ENCODE results near the gene RNF26.

Gene RNF26

GRCh38 chr11:119366690-119367620 is 32.6 kb downstream of the RNF26 start:
- Histone ChIP-seq H3K27ac (no peak overlapping the region), H3K4me1 (peaks cover 88% of the 10 kb centered on the region), H3K9me3 (no peaks in the 10 kb centered on the region), H3K27me3 (peaks cover 22% of the 10 kb centered on the region), H3K4me3 (no peak overlapping the region), H3K4me2 (peak overlapping the region; percentile 66), H3K9ac (no peak overlapping the region), H3K36me3 (no peaks in the 10 kb centered on the region), H4K20me1 (0 out of 2 replicates have a peak, but pooled peaks cover 8% of the 10 kb centered on the region)
- TF ChIP-seq Cebpa-rat (IDR thresholded peaks at IDR 0.05): no peak

DNA sequence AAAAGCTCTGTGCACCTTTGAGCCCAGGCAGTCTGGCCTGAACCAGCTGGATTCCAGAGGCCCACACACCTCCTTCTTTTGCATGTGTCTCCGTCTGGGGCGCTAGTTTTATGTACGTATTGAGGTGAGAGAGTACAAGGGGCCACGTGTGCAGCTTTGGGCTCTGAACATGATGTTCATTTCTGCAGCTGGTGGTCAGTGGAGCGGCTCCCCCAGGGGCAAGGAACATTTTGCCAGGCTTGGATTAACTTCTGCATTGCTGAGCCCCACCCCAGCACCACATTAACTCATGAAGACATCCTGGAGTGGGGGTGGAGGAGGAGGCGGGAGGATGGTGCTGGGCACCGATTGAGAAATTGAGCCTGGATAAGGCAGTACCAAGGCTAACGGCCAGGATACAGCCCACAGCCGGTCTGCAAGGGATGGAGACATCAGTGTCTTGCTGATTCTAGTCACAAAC is 33.4 kb downstream of the RNF26 start:
- Histone ChIP-seq H3K4me3 (no peak overlapping the region), H4K20me1 (0 out of 2 replicates have a peak, but pooled peaks cover 8% of the 10 kb centered on the region), H3K9ac (no peak overlapping the region), H3K27me3 (peaks cover 21% of the 10 kb centered on the region), H3K36me3 (no peaks in the 10 kb centered on the region), H3K4me2 (peak overlapping the region; percentile 66), H3K27ac (no peak overlapping the region), H3K9me3 (no peaks in the 10 kb centered on the region), H3K4me1 (peaks cover 87% of the 10 kb centered on the region)
- no peak for TF ChIP-seq Cebpa-rat (IDR thresholded peaks at IDR 0.05)

GRCh38 chr11:119368121-119369034 is 34.1 kb downstream of the RNF26 start:
- H3K9ac ChIP-seq: no peak overlapping the region
- H3K4me2 ChIP-seq: peak overlapping the region; percentile 66
- H3K27me3 ChIP-seq: peaks cover 15% of the 10 kb centered on the region
- H3K27ac ChIP-seq: 0 out of 2 replicates have a peak overlapping the region, but pooled peaks have one; percentile 1
- H3K4me1 ChIP-seq: peaks cover 83% of the 10 kb centered on the region
- no peak overlapping the region for H3K4me3 ChIP-seq
- H3K36me3 ChIP-seq: no peaks in the 10 kb centered on the region
- no peak for TF ChIP-seq Cebpa-rat (IDR thresholded peaks at IDR 0.05)
- no peaks in the 10 kb centered on the region for H3K9me3 ChIP-seq
- 0 out of 2 replicates have a peak, but pooled peaks cover 2% of the 10 kb centered on the region for H4K20me1 ChIP-seq

DNA sequence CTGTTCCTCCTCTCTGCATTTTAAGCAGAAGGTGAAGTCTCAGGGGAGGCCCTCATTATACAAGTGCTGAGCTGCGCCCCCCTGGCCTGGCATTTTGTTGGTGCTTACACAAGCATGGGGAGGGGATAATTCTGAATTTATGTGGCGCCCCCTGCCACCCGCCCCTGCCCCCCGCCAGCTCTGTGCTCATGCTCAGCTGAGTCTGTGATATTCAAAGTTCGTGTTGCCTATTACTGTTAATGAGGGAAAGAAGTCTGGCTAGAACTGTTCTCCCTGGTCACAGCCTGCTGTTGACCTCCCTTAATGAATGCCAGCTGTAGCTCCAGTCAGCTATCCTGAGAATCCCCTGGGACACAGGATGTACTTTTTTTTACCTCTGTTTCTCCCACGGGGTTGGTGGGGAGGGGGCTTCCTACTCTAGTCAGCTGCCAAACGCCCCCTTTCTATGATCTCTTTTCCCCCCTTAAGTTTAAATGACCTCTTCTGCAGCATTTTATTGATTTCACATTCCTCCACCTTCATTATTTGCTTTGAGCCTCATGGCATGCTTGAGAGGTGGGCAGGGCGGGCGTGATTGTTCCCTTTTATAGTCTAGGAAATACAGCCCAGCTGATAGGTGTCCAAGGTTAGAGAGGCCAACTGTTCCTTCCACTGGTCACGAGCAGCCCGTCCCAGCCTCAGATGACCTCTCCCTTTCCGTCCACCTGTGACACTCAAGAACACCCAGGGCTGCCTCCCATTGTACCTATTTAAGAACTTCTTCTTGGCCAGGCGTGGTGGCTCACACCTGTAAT is 35.0 kb downstream of the RNF26 start:
- Histone ChIP-seq H3K9me3 (no peaks in the 10 kb centered on the region), H3K27me3 (peaks cover 6% of the 10 kb centered on the region; the same call in 1 of the 2 replicates), H3K36me3 (no peaks in the 10 kb centered on the region), H3K4me2 (peak overlapping the region; percentile 66), H3K4me1 (peaks cover 86% of the 10 kb centered on the region), H4K20me1 (no peaks in the 10 kb centered on the region), H3K4me3 (no peak overlapping the region), H3K9ac (no peak overlapping the region), H3K27ac (no peak overlapping the region)
- TF ChIP-seq Cebpa-rat (IDR thresholded peaks at IDR 0.05): no peak

DNA sequence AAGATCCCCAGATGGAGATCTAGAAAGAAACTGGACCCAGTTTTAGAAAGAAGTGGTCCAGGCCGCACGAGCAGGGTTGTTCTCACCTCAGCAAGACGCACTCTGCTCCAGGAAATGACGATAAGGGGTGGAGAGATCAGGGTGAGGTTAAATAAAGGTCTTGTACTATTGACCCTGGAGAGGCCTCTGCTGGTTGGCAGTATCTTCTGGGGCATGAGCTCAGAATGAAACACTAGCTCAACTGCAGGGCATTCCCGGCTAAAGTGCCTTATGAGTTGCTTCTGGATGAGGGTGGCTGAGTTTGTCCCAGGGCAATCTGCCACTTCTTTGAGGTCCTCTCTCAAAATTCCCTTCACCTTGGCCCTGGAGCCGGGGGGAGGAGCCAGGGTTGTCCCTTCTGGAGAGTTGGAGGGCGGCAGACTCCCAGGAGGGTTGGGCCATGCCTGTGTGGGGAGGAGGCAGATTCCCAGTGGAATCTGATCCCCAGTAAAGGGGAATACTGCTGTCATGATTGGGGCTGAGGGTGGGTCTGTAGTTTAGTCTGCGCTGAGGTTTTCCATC is 36.2 kb downstream of the RNF26 start:
- Histone ChIP-seq H3K4me2 (peak overlapping the region; percentile 41), H3K27ac (peak overlapping the region; percentile 16; the same call in 1 of the 2 replicates), H3K9ac (no peak overlapping the region), H3K27me3 (no peaks in the 10 kb centered on the region), H3K4me1 (peaks cover 76% of the 10 kb centered on the region), H4K20me1 (no peaks in the 10 kb centered on the region), H3K36me3 (no peaks in the 10 kb centered on the region), H3K9me3 (no peaks in the 10 kb centered on the region), H3K4me3 (no peak overlapping the region)
- no peak for TF ChIP-seq Cebpa-rat (IDR thresholded peaks at IDR 0.05)

GRCh38 chr11:119371067-119371601 is 36.8 kb downstream of the RNF26 start:
- no peak overlapping the region for H3K4me3 ChIP-seq
- no peaks in the 10 kb centered on the region for H3K36me3 ChIP-seq
- H3K9ac ChIP-seq: no peak overlapping the region
- peak overlapping the region; percentile 16; the same call in 1 of the 2 replicates for H3K27ac ChIP-seq
- H4K20me1 ChIP-seq: no peaks in the 10 kb centered on the region
- H3K4me2 ChIP-seq: peak overlapping the region; percentile 41
- H3K27me3 ChIP-seq: no peaks in the 10 kb centered on the region
- H3K4me1 ChIP-seq: peaks cover 77% of the 10 kb centered on the region
- no peak for TF ChIP-seq Cebpa-rat (IDR thresholded peaks at IDR 0.05)
- no peaks in the 10 kb centered on the region for H3K9me3 ChIP-seq

GRCh38 chr11:119371778-119372182 is 37.5 kb downstream of the RNF26 start:
- no peaks in the 10 kb centered on the region for H3K9me3 ChIP-seq
- no peak overlapping the region for H3K4me3 ChIP-seq
- H3K9ac ChIP-seq: no peak overlapping the region
- H3K4me2 ChIP-seq: peak overlapping the region; percentile 41
- H4K20me1 ChIP-seq: no peaks in the 10 kb centered on the region
- H3K36me3 ChIP-seq: no peaks in the 10 kb centered on the region
- H3K27ac ChIP-seq: no peak overlapping the region
- peaks cover 82% of the 10 kb centered on the region for H3K4me1 ChIP-seq
- no peaks in the 10 kb centered on the region for H3K27me3 ChIP-seq
- no peak for TF ChIP-seq Cebpa-rat (IDR thresholded peaks at IDR 0.05)

DNA sequence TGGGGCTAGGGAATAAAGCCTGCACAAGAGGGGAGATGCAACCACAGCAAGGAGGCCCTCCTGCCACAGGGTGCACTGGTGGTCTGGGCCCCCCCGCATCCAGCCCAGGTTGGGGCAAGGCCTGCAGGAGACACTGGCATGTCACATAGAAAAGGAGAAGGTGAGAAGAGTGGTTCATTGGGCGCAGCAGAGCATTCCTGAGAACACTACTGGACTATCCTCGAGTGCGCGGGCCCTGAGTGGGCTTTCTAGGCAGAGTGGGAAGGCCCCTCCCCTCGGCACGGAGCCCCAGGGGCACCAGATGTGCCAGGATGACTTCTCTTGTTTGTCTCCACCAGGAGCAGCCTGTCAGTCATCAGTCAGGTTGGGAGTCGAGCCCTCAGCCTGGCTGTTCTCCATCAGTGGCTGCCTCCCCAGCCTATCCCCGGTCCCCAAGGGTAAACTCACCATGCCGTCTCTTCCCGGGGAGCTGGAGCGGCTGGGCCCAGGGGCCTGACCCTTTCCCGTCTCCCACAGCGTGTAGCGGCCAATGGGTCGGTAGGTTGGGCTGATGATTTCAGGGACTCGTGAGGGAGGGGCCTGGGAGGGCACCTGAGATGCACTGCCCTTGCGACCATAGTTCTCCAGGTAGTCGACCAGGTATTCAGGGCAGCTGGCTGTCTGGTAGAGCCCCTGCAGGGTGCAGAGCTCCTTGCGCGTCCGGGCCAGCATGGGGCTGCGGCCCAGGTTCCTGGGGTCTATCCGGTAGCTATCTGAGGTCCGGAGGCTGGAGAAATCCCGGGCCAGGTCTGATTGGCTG is 38.1 kb downstream of the RNF26 start:
- H3K4me1 ChIP-seq: peaks cover 82% of the 10 kb centered on the region
- H3K27ac ChIP-seq: no peak overlapping the region

More for the DNA sequence above, 38.1 kb downstream of the RNF26 start:
- peak overlapping the region; percentile 41 for H3K4me2 ChIP-seq
- H3K9me3 ChIP-seq: no peaks in the 10 kb centered on the region
- H3K9ac ChIP-seq: no peak overlapping the region
- H3K4me3 ChIP-seq: no peak overlapping the region
- H3K27me3 ChIP-seq: no peaks in the 10 kb centered on the region
- no peak for TF ChIP-seq Cebpa-rat (IDR thresholded peaks at IDR 0.05)
- no peaks in the 10 kb centered on the region for H3K36me3 ChIP-seq
- H4K20me1 ChIP-seq: no peaks in the 10 kb centered on the region
